HepG2 (cell line): Measurements from ENCODE around the gene HNRNPUL2. TPM values are rescaled to one million over a fixed set of nuclear protein-coding genes. Genes with fewer than 3 reads are reported as not detected.

Source experiments
- BRF2 ChIP-seq: sonication (generic); formaldehyde crosslinking; IDR thresholded peaks from 2 replicates; pipeline ENCODE4 v1.8.1; 2022; ENCODE audit warnings: mild to moderate bottlenecking, missing genetic modification reagents
- CSRNP2 ChIP-seq: sonication (generic); formaldehyde crosslinking; conservative IDR thresholded peaks from 2 replicates; pipeline ENCODE4 v1.8.0; 2022; ENCODE audit warnings: low read depth, missing genetic modification reagents
- GATAD1 ChIP-seq: IDR thresholded peaks from 2 replicates; pipeline ENCODE4 v1.6.1; 2016; ENCODE audit warnings: missing genetic modification reagents, missing compliant biosample characterization
- HCFC1 ChIP-seq: fragments of 150-350 bp; IDR thresholded peaks from 2 replicates; pipeline ENCODE4 v1.6.1; 2014; ENCODE audit warnings: low read depth, low read length
- HES4 ChIP-seq: sonication (generic); formaldehyde crosslinking; IDR thresholded peaks from 2 replicates; pipeline ENCODE4 v1.9.0; 2021; ENCODE audit warnings: mild to moderate bottlenecking, missing genetic modification reagents, borderline replicate concordance
- MEF2D ChIP-seq: sonication (generic); formaldehyde crosslinking; IDR thresholded peaks from 2 replicates; pipeline ENCODE4 v1.5.1; 2020; ENCODE audit warnings: mild to moderate bottlenecking, missing genetic modification reagents
- MEIS2 ChIP-seq: sonication (generic); formaldehyde crosslinking; IDR thresholded peaks from 2 replicates; pipeline ENCODE4 v1.9.0; 2021; ENCODE audit warnings: mild to moderate bottlenecking, missing genetic modification reagents
- MIXL1 ChIP-seq: IDR thresholded peaks from 2 replicates; pipeline ENCODE4 v1.6.1; 2016
- MTA3 ChIP-seq: sonication (generic); formaldehyde crosslinking; IDR thresholded peaks from 2 replicates; pipeline ENCODE4 v1.4.0; 2020; ENCODE audit warnings: missing genetic modification reagents
- MXI1 ChIP-seq: IDR thresholded peaks from 3 replicates; pipeline ENCODE4 v1.6.1; 2012; ENCODE audit warnings: low read depth, low read length, inconsistent platforms, borderline replicate concordance
- NFATC3 ChIP-seq: sonication (generic); formaldehyde crosslinking; IDR thresholded peaks from 2 replicates; pipeline ENCODE4 v1.5.1; 2020; ENCODE audit warnings: mild to moderate bottlenecking, missing genetic modification reagents
- NFYB ChIP-seq: sonication (generic); formaldehyde crosslinking; IDR thresholded peaks from 2 replicates; pipeline ENCODE4 v1.4.0; 2020; ENCODE audit warnings: missing genetic modification reagents
- PRPF4 ChIP-seq: fragments of 200-400 bp; formaldehyde crosslinking; IDR thresholded peaks from 2 replicates; pipeline ENCODE4 v1.6.1; 2016; ENCODE audit warnings: low read length, low read depth; ENCODE audit not compliant: poor library complexity, severe bottlenecking
- SMAD3 ChIP-seq: sonication (generic); formaldehyde crosslinking; IDR thresholded peaks from 2 replicates; pipeline ENCODE4 v1.4.0; 2020; ENCODE audit warnings: missing genetic modification reagents
- SMAD9 ChIP-seq: sonication (generic); formaldehyde crosslinking; IDR thresholded peaks from 2 replicates; pipeline ENCODE4 v1.5.1; 2020; ENCODE audit warnings: mild to moderate bottlenecking, missing genetic modification reagents
- SNAI1 ChIP-seq: sonication (generic); formaldehyde crosslinking; IDR thresholded peaks from 2 replicates; pipeline ENCODE4 v1.5.0; 2020; ENCODE audit warnings: mild to moderate bottlenecking, missing genetic modification reagents, borderline replicate concordance
- TBX2 ChIP-seq: sonication (generic); formaldehyde crosslinking; IDR thresholded peaks from 2 replicates; pipeline ENCODE4 v1.5.0; 2020; ENCODE audit warnings: missing genetic modification reagents, mild to moderate bottlenecking, borderline replicate concordance
- TEF ChIP-seq: sonication (generic); formaldehyde crosslinking; IDR thresholded peaks from 2 replicates; pipeline ENCODE4 v1.5.0; 2020; ENCODE audit warnings: missing genetic modification reagents
- ZFP36L2 ChIP-seq: sonication (generic); formaldehyde crosslinking; IDR thresholded peaks from 2 replicates; pipeline ENCODE4 v1.4.0; 2020; ENCODE audit warnings: missing genetic modification reagents
- ZKSCAN8 ChIP-seq: IDR thresholded peaks from 2 replicates; pipeline ENCODE4 v1.6.1; 2016; ENCODE audit warnings: borderline replicate concordance, missing genetic modification reagents, missing compliant biosample characterization
- ZMYM4 ChIP-seq: sonication (generic); formaldehyde crosslinking; IDR thresholded peaks from 2 replicates; pipeline ENCODE4 v1.8.1; 2023; ENCODE audit warnings: mild to moderate bottlenecking, missing genetic modification reagents
- ZNF10 ChIP-seq: sonication (generic); formaldehyde crosslinking; IDR thresholded peaks from 2 replicates; pipeline ENCODE4 v1.4.0; 2020; ENCODE audit warnings: mild to moderate bottlenecking, low read depth, missing genetic modification reagents, borderline replicate concordance
- ZNF362 ChIP-seq: sonication (generic); formaldehyde crosslinking; IDR thresholded peaks from 2 replicates; pipeline ENCODE4 v1.4.0; 2020; ENCODE audit warnings: missing genetic modification reagents, mild to moderate bottlenecking, borderline replicate concordance
- ZNF547 ChIP-seq: sonication (generic); formaldehyde crosslinking; IDR thresholded peaks from 2 replicates; pipeline ENCODE4 v1.5.1; 2020; ENCODE audit warnings: mild to moderate bottlenecking, missing genetic modification reagents
- ZNF569 ChIP-seq: sonication (generic); formaldehyde crosslinking; IDR thresholded peaks from 2 replicates; pipeline ENCODE4 v1.5.0; 2020; ENCODE audit warnings: mild to moderate bottlenecking, missing genetic modification reagents, moderate library complexity, borderline replicate concordance
- ZNF704 ChIP-seq: sonication (generic); formaldehyde crosslinking; IDR thresholded peaks from 2 replicates; pipeline ENCODE4 v1.8.1; 2023; ENCODE audit warnings: mild to moderate bottlenecking, inconsistent platforms, moderate library complexity, missing genetic modification reagents, borderline replicate concordance
- polyA plus RNA-seq, 8 experiments: library from polyadenylated mRNA; depleted of rRNA in 3 of 8; stranded (reverse) in 7 of 8; unstranded in 1 of 8; fragments of >200 nt; fragmentation: Illumina TruSeq in 4 of 8; extraction: Trizol in 4 of 8; gene quantifications; 2 replicates each; pipeline versions ENCODE4 v1.2.1 to v1.2.3, GENCODE V29; 2011 to 2016; ENCODE audit warnings: low read depth in 4 of 8, missing spikeins in 1 of 8, mixed read lengths in 1 of 8; ENCODE audit not compliant: insufficient read depth in 1 of 8
- total RNA-seq, 5 experiments: library from RNA; depleted of rRNA; stranded (reverse); fragments of >200 nt; fragmentation: Illumina TruSeq; extraction: Trizol; gene quantifications; 2 replicates each; pipeline ENCODE4 v1.2.3, GENCODE V29; 2016; ENCODE audit warnings: low read depth in 1 of 5

The HNRNPUL2 gene
- total and polyA plus RNA-seq, 2 of the 13 experiments (the other 11 are each of a cell fraction or from before 2014, with no cell fraction given): 8.4 to 9.6 TPM

- TF ChIP-seq MXI1: peak; percentile 60; the same call in 1 of the 3 replicates
- no peak for TF ChIP-seq ZNF10 (CRISPR knock-in tag)
- peak; percentile 43; the same call in 1 of the 2 replicates for TF ChIP-seq MIXL1 (CRISPR knock-in tag)
- peak; percentile 96; the same call in 1 of the 2 replicates for TF ChIP-seq ZNF704 (CRISPR knock-in tag)
- peak; percentile 64; the same call in 1 of the 2 replicates for TF ChIP-seq BRF2 (CRISPR knock-in tag)
- no peak; the same call in 1 of the 2 replicates for TF ChIP-seq MEIS2 (CRISPR knock-in tag)
- TF ChIP-seq GATAD1: peak; percentile 62; the same call in 1 of the 2 replicates
- no peak for TF ChIP-seq MTA3
- TF ChIP-seq PRPF4: no peak
- TF ChIP-seq ZFP36L2 (CRISPR knock-in tag): no peak
- peak; percentile 52; the same call in 1 of the 2 replicates for TF ChIP-seq TBX2 (CRISPR knock-in tag)
- no peak for TF ChIP-seq CSRNP2 (CRISPR knock-in tag)
- no peak for TF ChIP-seq ZMYM4 (CRISPR knock-in tag)
- no peak for TF ChIP-seq SMAD3 (CRISPR knock-in tag)
- TF ChIP-seq SNAI1 (CRISPR knock-in tag): peak; percentile 73; the same call in 1 of the 2 replicates
- TF ChIP-seq ZNF569 (CRISPR knock-in tag): 0 out of 2 replicates have a peak, but pooled peaks have one; percentile 29
- peak; percentile 18; the same call in 1 of the 2 replicates for TF ChIP-seq HES4
- peak; percentile 55; the same call in 1 of the 2 replicates for TF ChIP-seq ZNF547 (CRISPR knock-in tag)
- peak; percentile 29; the same call in 1 of the 2 replicates for TF ChIP-seq SMAD9 (CRISPR knock-in tag)
- no peak for TF ChIP-seq TEF (CRISPR knock-in tag)
- peak; percentile 87 for TF ChIP-seq NFYB (CRISPR knock-in tag)
- no peak for TF ChIP-seq ZKSCAN8 (CRISPR knock-in tag)
- no peak for TF ChIP-seq NFATC3 (CRISPR knock-in tag)
- TF ChIP-seq MEF2D (CRISPR knock-in tag): no peak
- no peak; the same call in 1 of the 2 replicates for TF ChIP-seq HCFC1
- TF ChIP-seq ZNF362: peak; percentile 18; the same call in 1 of the 2 replicates
Measured at GRCh38 chr11:62665075-62665598, 62.1 kb downstream of the HNRNPUL2 start, which contains the start of the genes C11orf98 and CSKMT (continued).
